GM12878 (cell line): Measurements from ENCODE around the gene EML1. TPM values are rescaled to one million over a fixed set of nuclear protein-coding genes. Genes with fewer than 3 reads are reported as not detected.

Source experiments
- CREM ChIP-seq: IDR thresholded peaks from 2 replicates; pipeline ENCODE4 v1.6.1; 2014; ENCODE audit warnings: antibody characterized with exemption, low read depth
- IKZF2 ChIP-seq, 2 experiments: fragments of 450-650 bp; IDR thresholded peaks; 2 replicates each; pipeline ENCODE4 v1.6.1; 2017; ENCODE audit warnings: mild to moderate bottlenecking in 2 of 2, moderate library complexity in 2 of 2
- IRF5 ChIP-seq: fragments of 450-650 bp; IDR thresholded peaks from 2 replicates; pipeline ENCODE4 v1.6.1; 2017; ENCODE audit warnings: borderline replicate concordance
- MYB ChIP-seq: fragments of 150-350 bp; IDR thresholded peaks from 2 replicates; pipeline ENCODE4 v1.6.1; 2014; ENCODE audit warnings: mild to moderate bottlenecking, low read depth, low read length, borderline replicate concordance
- PAX8 ChIP-seq: fragments of 450-650 bp; IDR thresholded peaks from 2 replicates; pipeline ENCODE4 v1.6.1; 2017; ENCODE audit warnings: mild to moderate bottlenecking, moderate library complexity
- RELB ChIP-seq: fragments of 450-650 bp; IDR thresholded peaks from 2 replicates; pipeline ENCODE4 v1.6.1; 2017; ENCODE audit warnings: low read depth, mild to moderate bottlenecking, moderate library complexity
- TCF12 ChIP-seq: IDR thresholded peaks from 2 replicates; pipeline ENCODE4 v1.6.1; 2011; ENCODE audit warnings: low read depth, mild to moderate bottlenecking, low read length
- TCF3 ChIP-seq: IDR thresholded peaks from 2 replicates; pipeline ENCODE4 v1.6.1; 2012; ENCODE audit warnings: low read depth, mild to moderate bottlenecking, low read length, borderline replicate concordance; ENCODE audit not compliant: insufficient read depth
- YBX1 ChIP-seq: fragments of 450-650 bp; IDR thresholded peaks from 2 replicates; pipeline ENCODE4 v1.6.1; 2016; ENCODE audit warnings: antibody characterized with exemption
- ZNF384 ChIP-seq: IDR thresholded peaks from 2 replicates; pipeline ENCODE4 v1.6.1; 2012; ENCODE audit warnings: low read depth, mild to moderate bottlenecking, low read length, improper control_type of control experiment, borderline replicate concordance
- polyA plus RNA-seq, 11 experiments: library from polyadenylated mRNA; depleted of rRNA in 4 of 11; unstranded in 6 of 11; stranded (reverse) in 5 of 11; fragments of >200 nt; fragmentation: Nextera tagmentation in 4 of 11; fragmentation: Illumina TruSeq in 1 of 11; extraction: Ambion mirVana in 4 of 11; extraction: Trizol in 1 of 11; gene quantifications; 1 replicate in 1 of 11; 2 replicates in 10 of 11; pipeline versions ENCODE4 v1.2.1 to v1.2.3, GENCODE V29; 2011 to 2016; ENCODE audit warnings: inconsistent platforms in 2 of 11, missing spikeins in 2 of 11, low read depth in 1 of 11
- total RNA-seq, 4 experiments: library from RNA; depleted of rRNA in 3 of 4; stranded (reverse); fragments of >200 nt in 3 of 4; fragmentation: Illumina TruSeq in 1 of 4; extraction: Trizol in 1 of 4; gene quantifications; 2 replicates each; pipeline versions ENCODE4 v1.2.1 to v1.2.3, GENCODE V29; 2013 to 2021

EML1 gene
- total and polyA plus RNA-seq, 10 of the 15 experiments (the other 5 are each of a cell fraction or from before 2014, with no cell fraction given) = 0.05 to 3.4 (median 0.11) TPM; not detected in 3

- TF ChIP-seq IRF5 = no peak
- TF ChIP-seq CREM = peak; percentile 35; the same call in 1 of the 2 replicates
- TF ChIP-seq MYB = no peak
- no peak for TF ChIP-seq YBX1
- TF ChIP-seq TCF3 = no peak
- 0 out of 4 replicates have a peak, but pooled peaks of 1 of the 2 experiments have one; percentile 25 for TF ChIP-seq IKZF2 (IDR thresholded peaks at IDR 0.05)
- no peak for TF ChIP-seq TCF12
- no peak for TF ChIP-seq PAX8
- TF ChIP-seq RELB = no peak
- peak; percentile 85 for TF ChIP-seq ZNF384
Observed at GRCh38 chr14:99945732-99946651, 152.8 kb downstream of the EML1 start (continued).
